ENCODE results near the gene ZNF470. TPM values are rescaled to one million over a fixed set of nuclear protein-coding genes. Genes with fewer than 3 reads are reported as not detected.
A peak's percentile ranks its signal among the peaks of the same experiment; 100 is the strongest.

ZNF470 gene
- polyA plus RNA-seq = 1 to 10 TPM; 1.1 to 2.3 TPM

GRCh38 chr19:56567274-56568120, at the start of gene ZNF470:
Gene ZNF470 (plus strand): TSS chr19:56567468. CDS start chr19:56570312, 2,844 bp downstream.
- Histone ChIP-seq H3K27ac (ENCODE audit: low read depth in 2 of 2, low read length in 1 of 2) (peak within 1 kb of the TSS; percentile 79 to 83), H3K4me3 (ENCODE audit: low read depth in 1 of 2, low read length in 2 of 2) (peak within 1 kb of the TSS; percentile 90 to 92), H3K27me3 (ENCODE audit: control insufficient read depth in 1 of 2, insufficient read depth in 2 of 2, low read length in 2 of 2) (no peaks in the 10 kb centered on the region), H3K9me3 (ENCODE audit: control insufficient read depth in 2 of 2, insufficient read depth in 1 of 2, low read depth in 1 of 2, low read length in 1 of 2) (peaks cover 2 to 17% of the 10 kb centered on the region in 2 donors), H3K36me3 (ENCODE audit: control insufficient read depth in 2 of 2, insufficient read depth in 2 of 2, low read length in 1 of 2) (peaks cover 8 to 10% of the 10 kb centered on the region in 2 donors), H3K4me1 (ENCODE audit: control insufficient read depth in 2 of 2, insufficient read depth in 2 of 2, low read length in 1 of 2) (peaks cover 0 to 4% of the 10 kb centered on the region in 2 donors)
- 4% methylated on average over 61 to 66 of the region's 66 CpGs for WGBS, 2 donors

GRCh38 chr19:56525214-56525860, 41.9 kb upstream of the ZNF470 start:
- Histone ChIP-seq H3K27ac (ENCODE audit: low read depth in 2 of 2, low read length in 1 of 2) (no peak overlapping the region), H3K4me3 (ENCODE audit: low read depth in 1 of 2, low read length in 2 of 2) (no peak overlapping the region), H3K4me1 (ENCODE audit: control insufficient read depth in 2 of 2, insufficient read depth in 2 of 2, low read length in 1 of 2) (no peaks in the 10 kb centered on the region), H3K9me3 (ENCODE audit: control insufficient read depth in 2 of 2, insufficient read depth in 1 of 2, low read depth in 1 of 2, low read length in 1 of 2) (peaks cover 21 to 35% of the 10 kb centered on the region in 2 donors), H3K27me3 (ENCODE audit: control insufficient read depth in 1 of 2, insufficient read depth in 2 of 2, low read length in 2 of 2) (no peaks in the 10 kb centered on the region), H3K36me3 (ENCODE audit: control insufficient read depth in 2 of 2, insufficient read depth in 2 of 2, low read length in 1 of 2) (peaks cover 2 to 5% of the 10 kb centered on the region in 2 donors)
- 93 to 95% methylated on average over 4 of the region's 4 CpGs for WGBS, 2 donors

DNA sequence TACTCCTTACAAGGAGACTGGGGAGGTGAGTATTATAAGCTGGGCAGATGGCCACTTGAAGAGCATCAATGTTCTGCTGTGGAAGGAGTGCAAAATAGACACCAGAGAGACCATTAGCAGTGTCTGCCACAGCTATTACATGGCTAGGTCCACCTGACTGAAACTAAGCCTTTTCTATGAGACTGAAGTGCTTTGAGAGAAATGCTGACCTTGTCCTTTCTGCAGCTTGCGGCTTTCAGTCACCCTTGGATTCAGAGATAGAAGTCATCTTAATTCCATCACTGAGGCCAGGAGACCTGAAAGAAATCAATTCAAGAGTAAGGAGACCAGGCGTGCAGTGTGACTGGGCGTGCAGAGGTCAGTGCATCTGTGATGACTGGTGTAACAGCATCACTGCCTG, 29.8 kb upstream of the ZNF470 start:
- no peak overlapping the region for H3K4me3 ChIP-seq (ENCODE audit: low read depth in 1 of 2, low read length in 2 of 2)
- H3K4me1 ChIP-seq (ENCODE audit: control insufficient read depth in 2 of 2, insufficient read depth in 2 of 2, low read length in 1 of 2) = no peaks in the 10 kb centered on the region
- H3K27me3 ChIP-seq (ENCODE audit: control insufficient read depth in 1 of 2, insufficient read depth in 2 of 2, low read length in 2 of 2) = no peaks in the 10 kb centered on the region
- peaks cover 2 to 3% of the 10 kb centered on the region in 2 donors for H3K36me3 ChIP-seq (ENCODE audit: control insufficient read depth in 2 of 2, insufficient read depth in 2 of 2, low read length in 1 of 2)
- H3K27ac ChIP-seq (ENCODE audit: low read depth in 2 of 2, low read length in 1 of 2) = no peak overlapping the region
- peaks cover 13 to 27% of the 10 kb centered on the region in 2 donors for H3K9me3 ChIP-seq (ENCODE audit: control insufficient read depth in 2 of 2, insufficient read depth in 1 of 2, low read depth in 1 of 2, low read length in 1 of 2)
- WGBS, 2 donors = 92 to 95% methylated on average over 3 of the region's 3 CpGs

GRCh38 chr19:56538254-56538760, 29.0 kb upstream of the ZNF470 start:
- 1% methylated on average over 36 to 46 of the region's 46 CpGs for WGBS, 2 donors
- H3K27me3 ChIP-seq (ENCODE audit: control insufficient read depth in 1 of 2, insufficient read depth in 2 of 2, low read length in 2 of 2) = no peaks in the 10 kb centered on the region
- peaks cover 2 to 3% of the 10 kb centered on the region in 2 donors for H3K36me3 ChIP-seq (ENCODE audit: control insufficient read depth in 2 of 2, insufficient read depth in 2 of 2, low read length in 1 of 2)
- peaks cover 13 to 25% of the 10 kb centered on the region in 2 donors for H3K9me3 ChIP-seq (ENCODE audit: control insufficient read depth in 2 of 2, insufficient read depth in 1 of 2, low read depth in 1 of 2, low read length in 1 of 2)
- peak overlapping the region; percentile 48 to 73 for H3K4me3 ChIP-seq (ENCODE audit: low read depth in 1 of 2, low read length in 2 of 2)
- no peaks in the 10 kb centered on the region for H3K4me1 ChIP-seq (ENCODE audit: control insufficient read depth in 2 of 2, insufficient read depth in 2 of 2, low read length in 1 of 2)
- H3K27ac ChIP-seq (ENCODE audit: low read depth in 2 of 2, low read length in 1 of 2) = peak overlapping the region; percentile 92 to 96

DNA sequence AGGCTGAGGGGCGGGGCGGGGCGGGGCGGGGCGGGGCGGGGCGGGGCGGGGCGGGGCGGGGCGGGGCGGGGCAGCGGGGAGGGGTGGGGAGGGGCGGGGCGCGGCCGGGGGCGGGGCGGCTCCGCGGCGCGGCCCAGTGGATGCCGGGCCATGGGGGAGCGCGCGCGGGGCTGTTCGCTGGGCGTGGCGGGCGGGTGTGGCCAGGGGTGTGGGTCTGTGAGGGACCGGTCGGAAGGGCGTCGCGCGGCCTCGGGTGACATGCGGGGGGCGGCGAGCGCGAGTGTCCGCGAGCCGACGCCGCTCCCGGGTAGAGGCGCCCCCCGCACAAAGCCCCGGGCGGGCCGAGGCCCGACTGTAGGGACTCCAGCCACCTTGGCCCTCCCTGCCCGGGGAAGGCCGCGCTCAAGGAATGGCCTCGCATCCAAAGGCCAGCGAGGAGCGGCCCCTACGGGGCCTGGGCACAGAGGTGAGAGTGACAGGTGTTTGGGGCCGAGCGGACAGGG, 28.5 kb upstream of the ZNF470 start, which contains the start of gene ZFP28:
Gene ZFP28 (plus strand): TSS at position 188 of the 503 bp plus-strand sequence. CDS start 71 bp downstream, at position 259.
- Histone ChIP-seq H3K27me3 (ENCODE audit: control insufficient read depth in 1 of 2, insufficient read depth in 2 of 2, low read length in 2 of 2) (no peaks in the 10 kb centered on the region), H3K36me3 (ENCODE audit: control insufficient read depth in 2 of 2, insufficient read depth in 2 of 2, low read length in 1 of 2) (peaks cover 2 to 3% of the 10 kb centered on the region in 2 donors), H3K9me3 (ENCODE audit: control insufficient read depth in 2 of 2, insufficient read depth in 1 of 2, low read depth in 1 of 2, low read length in 1 of 2) (peaks cover 13 to 20% of the 10 kb centered on the region in 2 donors), H3K27ac (ENCODE audit: low read depth in 2 of 2, low read length in 1 of 2) (peak within 1 kb of the TSS; percentile 92 to 96), H3K4me3 (ENCODE audit: low read depth in 1 of 2, low read length in 2 of 2) (peak within 1 kb of the TSS; percentile 48 to 73), H3K4me1 (ENCODE audit: control insufficient read depth in 2 of 2, insufficient read depth in 2 of 2, low read length in 1 of 2) (no peaks in the 10 kb centered on the region)
- 2% methylated on average over 38 to 50 of the region's 65 CpGs for WGBS, 2 donors

DNA sequence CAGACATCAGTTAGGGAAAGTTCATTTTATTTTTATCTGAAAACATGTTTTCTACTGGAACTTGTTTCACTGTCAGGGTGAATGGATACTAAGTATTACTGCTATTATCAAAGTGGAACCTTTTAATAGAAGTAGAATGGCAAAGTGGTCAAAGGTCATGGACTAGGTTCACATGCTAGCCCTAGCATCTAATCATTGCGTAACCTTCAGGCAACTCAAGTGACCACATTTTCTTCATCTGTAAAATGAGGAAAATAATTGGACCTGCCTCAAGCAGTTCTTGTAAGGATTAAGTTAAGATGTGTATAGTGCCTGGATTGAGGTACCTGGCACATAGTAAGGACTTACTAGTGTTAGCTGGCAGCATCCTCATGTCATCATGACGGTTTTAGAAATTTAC, 23.5 kb upstream of the ZNF470 start:
- 94 to 96% methylated on average over 2 of the region's 2 CpGs for WGBS, 2 donors
- Histone ChIP-seq H3K4me3 (ENCODE audit: low read depth in 1 of 2, low read length in 2 of 2) (no peak overlapping the region), H3K36me3 (ENCODE audit: control insufficient read depth in 2 of 2, insufficient read depth in 2 of 2, low read length in 1 of 2) (peaks cover 3 to 7% of the 10 kb centered on the region in 2 donors), H3K9me3 (ENCODE audit: control insufficient read depth in 2 of 2, insufficient read depth in 1 of 2, low read depth in 1 of 2, low read length in 1 of 2) (peaks cover 14 to 20% of the 10 kb centered on the region in 2 donors), H3K27me3 (ENCODE audit: control insufficient read depth in 1 of 2, insufficient read depth in 2 of 2, low read length in 2 of 2) (no peaks in the 10 kb centered on the region), H3K27ac (ENCODE audit: low read depth in 2 of 2, low read length in 1 of 2) (no peak overlapping the region), H3K4me1 (ENCODE audit: control insufficient read depth in 2 of 2, insufficient read depth in 2 of 2, low read length in 1 of 2) (no peaks in the 10 kb centered on the region)

- H3K27me3 ChIP-seq (ENCODE audit: control insufficient read depth in 1 of 2, insufficient read depth in 2 of 2, low read length in 2 of 2) = no peaks in the 10 kb centered on the region
- peaks cover 13 to 21% of the 10 kb centered on the region in 2 donors for H3K9me3 ChIP-seq (ENCODE audit: control insufficient read depth in 2 of 2, insufficient read depth in 1 of 2, low read depth in 1 of 2, low read length in 1 of 2)
- H3K4me1 ChIP-seq (ENCODE audit: control insufficient read depth in 2 of 2, insufficient read depth in 2 of 2, low read length in 1 of 2) = no peaks in the 10 kb centered on the region
- H3K36me3 ChIP-seq (ENCODE audit: control insufficient read depth in 2 of 2, insufficient read depth in 2 of 2, low read length in 1 of 2) = peaks cover 12 to 15% of the 10 kb centered on the region in 2 donors
- no peak overlapping the region for H3K4me3 ChIP-seq (ENCODE audit: low read depth in 1 of 2, low read length in 2 of 2)
- H3K27ac ChIP-seq (ENCODE audit: low read depth in 2 of 2, low read length in 1 of 2) = no peak overlapping the region
- WGBS, 2 donors = 62 to 66% methylated on average over 6 of the region's 6 CpGs
These were observed 19.7 kb upstream of the ZNF470 start for GRCh38 chr19:56547535-56547934.

GRCh38 chr19:56554272-56554869, 12.9 kb upstream of the ZNF470 start:
- WGBS, 2 donors = 89 to 96% methylated on average over 6 of the region's 6 CpGs
- Histone ChIP-seq H3K4me3 (ENCODE audit: low read depth in 1 of 2, low read length in 2 of 2) (no peak overlapping the region), H3K27me3 (ENCODE audit: control insufficient read depth in 1 of 2, insufficient read depth in 2 of 2, low read length in 2 of 2) (no peaks in the 10 kb centered on the region), H3K9me3 (ENCODE audit: control insufficient read depth in 2 of 2, insufficient read depth in 1 of 2, low read depth in 1 of 2, low read length in 1 of 2) (peaks cover 17% of the 10 kb centered on the region in 2 donors), H3K27ac (ENCODE audit: low read depth in 2 of 2, low read length in 1 of 2) (no peak overlapping the region), H3K4me1 (ENCODE audit: control insufficient read depth in 2 of 2, insufficient read depth in 2 of 2, low read length in 1 of 2) (no peaks in the 10 kb centered on the region), H3K36me3 (ENCODE audit: control insufficient read depth in 2 of 2, insufficient read depth in 2 of 2, low read length in 1 of 2) (peaks cover 15 to 16% of the 10 kb centered on the region in 2 donors)

GRCh38 chr19:56562766-56563165, 4.5 kb upstream of the ZNF470 start:
- H3K27me3 ChIP-seq (ENCODE audit: control insufficient read depth in 1 of 2, insufficient read depth in 2 of 2, low read length in 2 of 2) = no peaks in the 10 kb centered on the region
- H3K27ac ChIP-seq (ENCODE audit: low read depth in 2 of 2, low read length in 1 of 2) = no peak overlapping the region
- no peaks in the 10 kb centered on the region for H3K36me3 ChIP-seq (ENCODE audit: control insufficient read depth in 2 of 2, insufficient read depth in 2 of 2, low read length in 1 of 2)
- H3K9me3 ChIP-seq (ENCODE audit: control insufficient read depth in 2 of 2, insufficient read depth in 1 of 2, low read depth in 1 of 2, low read length in 1 of 2) = peaks cover 9 to 16% of the 10 kb centered on the region in 2 donors
- WGBS, 2 donors = 92 to 94% methylated on average over 2 of the region's 2 CpGs
- H3K4me3 ChIP-seq (ENCODE audit: low read depth in 1 of 2, low read length in 2 of 2) = no peak overlapping the region
- H3K4me1 ChIP-seq (ENCODE audit: control insufficient read depth in 2 of 2, insufficient read depth in 2 of 2, low read length in 1 of 2) = peaks cover 0 to under 1% of the 10 kb centered on the region in 2 donors

All from esophagus (tissue), 2 donors.